D341Med (cell line): ENCODE data around the gene EBF3.

Source experiments
- DNase-seq: peaks from one replicate; pipeline ENCODE4 v3.0.0; 2012; ENCODE audit warnings: low spot score

The EBF3 gene, protein sequence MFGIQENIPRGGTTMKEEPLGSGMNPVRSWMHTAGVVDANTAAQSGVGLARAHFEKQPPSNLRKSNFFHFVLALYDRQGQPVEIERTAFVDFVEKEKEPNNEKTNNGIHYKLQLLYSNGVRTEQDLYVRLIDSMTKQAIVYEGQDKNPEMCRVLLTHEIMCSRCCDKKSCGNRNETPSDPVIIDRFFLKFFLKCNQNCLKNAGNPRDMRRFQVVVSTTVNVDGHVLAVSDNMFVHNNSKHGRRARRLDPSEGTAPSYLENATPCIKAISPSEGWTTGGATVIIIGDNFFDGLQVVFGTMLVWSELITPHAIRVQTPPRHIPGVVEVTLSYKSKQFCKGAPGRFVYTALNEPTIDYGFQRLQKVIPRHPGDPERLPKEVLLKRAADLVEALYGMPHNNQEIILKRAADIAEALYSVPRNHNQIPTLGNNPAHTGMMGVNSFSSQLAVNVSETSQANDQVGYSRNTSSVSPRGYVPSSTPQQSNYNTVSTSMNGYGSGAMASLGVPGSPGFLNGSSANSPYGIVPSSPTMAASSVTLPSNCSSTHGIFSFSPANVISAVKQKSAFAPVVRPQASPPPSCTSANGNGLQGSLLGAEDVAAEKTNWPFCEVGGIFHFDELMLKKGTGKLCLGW

DNA sequence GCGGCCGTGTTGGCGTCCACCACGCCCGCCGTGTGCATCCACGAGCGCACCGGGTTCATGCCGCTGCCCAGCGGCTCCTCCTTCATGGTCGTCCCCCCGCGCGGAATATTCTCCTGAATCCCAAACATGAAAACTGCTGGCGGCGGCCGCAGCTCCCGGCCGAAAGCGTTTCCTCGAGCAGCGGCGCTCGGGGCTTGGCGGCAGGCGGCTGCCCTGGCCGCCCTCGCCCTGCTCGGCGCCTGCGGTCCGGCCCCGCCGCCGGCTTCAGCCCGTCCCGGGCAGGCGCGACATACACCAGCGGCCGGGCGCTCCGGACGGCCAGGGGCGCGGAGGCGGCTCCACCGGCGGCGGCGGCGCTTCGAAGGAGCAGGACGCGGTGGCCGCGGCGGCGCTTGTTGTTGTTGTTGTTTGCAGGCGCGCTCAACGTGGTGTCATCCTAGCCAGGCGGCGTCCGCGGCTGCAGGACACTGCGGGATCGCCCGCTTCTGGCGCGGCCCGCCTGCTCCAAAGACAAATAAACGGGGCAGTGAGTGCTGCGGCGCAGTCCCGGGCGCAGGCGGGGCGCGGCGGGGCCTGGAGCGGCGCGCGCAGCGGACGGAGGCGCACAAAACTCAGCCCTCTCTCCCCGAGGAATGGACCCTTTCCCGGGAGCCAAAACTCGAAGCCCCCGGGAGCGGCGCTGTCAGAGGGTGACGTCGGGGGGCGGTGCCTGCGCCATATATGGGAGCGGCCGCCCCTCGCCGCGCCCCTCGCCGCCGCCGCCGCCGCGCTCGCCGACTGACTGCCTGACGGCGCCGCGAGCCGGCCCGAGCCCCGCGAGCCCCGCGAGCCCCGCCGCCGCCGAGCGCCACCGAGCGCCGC is at the start of gene EBF3:
Gene EBF3, minus strand, starts transcription at position 634 of the 861 bp plus-strand sequence. Its CDS starts 506 bp downstream, at position 128.
- peak; percentile 85 for DNase-seq

DNA sequence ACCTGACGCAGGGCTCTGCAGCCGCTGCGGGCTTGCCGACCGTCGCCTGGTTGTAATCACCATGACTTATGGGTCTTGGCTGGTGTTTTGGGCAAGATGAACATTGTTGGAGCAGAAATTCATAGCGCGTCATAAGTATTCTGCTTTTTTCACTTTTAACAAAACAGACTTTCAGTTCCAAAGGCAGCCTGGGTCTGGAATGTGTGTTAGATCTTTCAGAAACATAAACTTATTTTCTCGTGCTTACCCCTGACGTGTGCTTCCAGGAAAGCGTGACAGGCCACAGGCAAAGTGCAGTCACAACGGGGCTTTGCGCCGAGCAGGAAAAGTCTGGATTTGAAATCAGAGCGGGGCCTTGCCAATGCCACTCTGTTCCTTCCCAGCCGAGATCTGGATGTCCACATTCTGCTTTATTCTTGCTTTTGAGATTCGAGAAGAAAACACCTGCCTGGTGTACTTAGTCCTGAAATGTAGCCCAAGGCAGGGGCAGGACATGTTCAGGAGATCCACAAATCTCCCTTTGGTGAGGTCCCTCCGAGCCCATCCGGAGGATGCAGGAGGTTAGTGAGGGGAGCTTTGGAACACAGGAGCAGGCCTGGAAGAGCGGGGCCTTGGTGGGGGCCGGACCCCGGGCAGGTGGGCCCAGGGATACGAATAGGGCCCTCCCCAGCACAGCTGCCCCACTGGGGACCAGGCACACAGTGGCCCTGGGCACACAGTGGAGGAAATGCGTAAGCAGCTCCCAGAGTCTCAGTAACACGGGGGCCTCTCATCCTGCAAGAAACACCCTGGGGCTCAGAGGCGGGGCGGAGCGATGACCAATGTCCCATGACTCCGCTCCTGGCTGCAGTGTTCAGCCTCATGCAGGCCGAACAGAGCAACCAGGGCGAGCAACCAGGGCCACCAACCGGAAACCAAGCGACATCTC is 49.5 kb upstream of the EBF3 start:
- DNase-seq: no peak

DNA sequence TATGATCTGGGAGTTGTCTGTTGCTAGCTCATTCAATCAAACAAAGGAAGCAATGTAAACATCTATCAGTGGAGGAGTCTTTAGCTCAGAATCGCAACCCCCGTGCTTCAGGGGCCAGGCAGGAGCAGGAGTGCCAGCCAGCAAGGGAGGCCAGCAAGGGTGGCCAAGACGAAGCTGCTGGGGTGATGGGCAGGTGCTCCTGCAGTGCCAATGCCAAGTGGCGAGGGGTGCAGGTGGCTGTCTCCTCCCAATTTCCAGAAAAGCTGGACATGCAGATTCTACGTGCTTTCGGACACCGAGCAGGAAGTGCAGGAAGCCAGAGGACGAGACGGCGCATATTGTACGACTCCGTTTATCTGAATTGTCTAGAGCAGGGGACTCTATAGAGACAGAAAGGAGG is 48.1 kb upstream of the EBF3 start:
- no peak for DNase-seq

DNA sequence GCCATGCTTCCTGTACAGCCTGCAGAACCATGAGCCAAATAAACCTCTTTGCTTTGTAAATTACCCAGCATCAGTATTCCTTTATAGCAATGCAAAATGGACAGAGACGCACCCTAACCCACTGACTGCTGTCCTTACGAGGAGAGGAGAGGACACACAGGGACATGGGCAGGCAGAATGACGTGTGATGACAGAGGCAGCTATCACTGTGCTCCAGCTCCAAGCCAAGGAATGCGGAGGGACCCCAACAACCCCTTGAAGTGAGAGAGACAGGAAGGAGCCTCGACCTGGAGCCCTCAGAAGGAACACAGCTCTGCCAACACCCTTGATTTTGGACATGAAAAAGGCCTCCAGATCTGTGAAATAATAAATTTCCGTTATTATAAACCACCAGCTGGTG is 46.6 kb upstream of the EBF3 start:
- DNase-seq: no peak

- no peak for DNase-seq
These were observed 45.2 kb upstream of the EBF3 start for GRCh38 chr10:130009228-130009627.

DNA sequence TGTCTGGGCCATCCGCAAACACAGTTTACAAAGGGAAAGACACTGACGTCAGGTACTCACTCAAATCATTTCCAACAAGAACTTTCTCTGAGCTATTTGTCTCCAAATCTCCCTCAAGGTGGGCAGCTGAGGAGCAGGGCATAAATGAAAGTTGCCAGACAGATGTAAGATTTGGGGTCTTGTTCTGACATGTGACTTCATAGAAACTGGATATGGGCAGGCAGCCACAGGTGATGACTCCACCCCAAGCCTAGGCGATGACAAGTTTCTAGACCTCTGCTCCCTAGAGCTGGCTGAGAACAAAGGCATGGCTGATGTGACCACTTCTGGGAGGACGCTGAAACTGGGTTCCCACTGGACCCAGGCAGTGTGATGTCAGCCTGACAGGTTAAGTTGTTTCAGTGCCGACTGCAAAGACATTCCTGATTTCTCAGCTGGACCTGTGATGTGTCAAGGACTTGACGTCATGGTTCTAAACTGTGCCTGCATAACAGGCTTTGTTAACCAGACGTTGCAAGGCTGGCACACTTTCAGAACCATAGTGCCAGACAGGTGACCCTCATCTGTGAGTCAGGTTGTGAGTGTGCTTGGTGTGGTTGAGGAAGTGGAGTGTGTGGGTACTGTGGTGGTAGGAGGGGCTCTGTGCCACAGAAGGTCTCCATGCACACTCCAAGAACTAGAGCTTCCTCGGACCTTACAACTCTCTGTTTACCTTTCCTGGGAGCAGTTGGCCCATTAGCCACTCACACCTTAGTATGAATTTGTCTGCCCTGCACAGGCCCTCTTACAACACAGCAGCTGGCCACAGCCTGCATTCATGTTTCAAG is 39.9 kb upstream of the EBF3 start:
- no peak for DNase-seq

GRCh38 chr10:130003166-130003565 is 39.1 kb upstream of the EBF3 start:
- no peak for DNase-seq

DNA sequence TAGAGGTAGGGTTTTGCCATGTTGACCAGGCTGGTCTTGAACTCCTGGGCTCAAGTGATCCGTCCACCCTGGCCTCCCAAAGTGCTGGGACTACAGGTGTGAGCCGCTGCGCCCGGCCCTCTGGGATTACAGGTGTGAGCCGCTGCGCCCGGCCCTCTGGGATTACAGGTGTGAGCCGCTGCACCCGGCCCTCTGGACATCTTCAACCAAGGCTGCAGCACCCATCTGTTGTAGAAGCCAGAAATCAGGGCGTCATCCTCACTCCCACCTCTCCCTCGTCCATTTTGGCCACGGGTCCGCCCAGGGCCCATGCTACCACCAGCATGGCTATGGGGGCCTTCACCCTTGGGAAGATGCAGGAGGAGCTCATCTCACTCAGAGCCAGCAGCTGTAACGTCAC is 38.5 kb upstream of the EBF3 start:
- DNase-seq: no peak

DNA sequence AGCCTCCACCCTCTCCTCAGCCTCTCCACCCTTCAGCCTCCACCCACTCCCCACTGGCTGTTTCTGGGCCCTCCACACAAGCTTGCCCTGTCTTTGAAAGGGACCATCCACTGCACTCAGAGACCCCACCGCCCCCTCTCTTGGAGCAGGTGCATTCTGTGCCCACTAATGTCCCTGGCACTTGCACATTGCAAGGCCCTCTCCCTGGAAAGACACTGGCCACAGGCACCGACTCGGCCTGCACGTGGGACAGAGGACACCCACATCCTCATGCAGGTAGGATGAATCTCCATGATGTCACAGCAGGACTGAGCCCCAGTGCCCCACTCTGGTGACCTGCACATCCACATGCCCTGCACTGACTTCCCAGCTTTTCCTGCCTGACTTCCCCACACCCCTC is 36.8 kb upstream of the EBF3 start:
- DNase-seq: no peak

DNA sequence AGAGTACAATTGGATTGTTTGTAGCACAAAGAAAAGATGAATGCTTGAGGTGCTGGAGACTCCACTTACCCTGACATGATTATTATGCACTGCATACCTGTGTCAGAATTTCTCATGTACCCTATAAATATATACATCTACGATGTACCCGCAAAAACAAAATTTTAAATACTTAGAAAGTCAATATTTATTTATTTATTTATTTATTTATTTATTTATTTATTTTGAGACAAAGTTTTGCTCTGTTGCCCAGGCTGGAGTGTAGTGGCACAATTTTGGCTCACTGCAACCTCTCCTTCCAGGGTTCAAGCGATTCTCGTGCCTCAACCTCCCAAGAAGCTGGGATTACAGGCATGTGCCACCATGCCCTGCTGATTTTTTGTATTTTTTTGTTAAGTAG is 35.1 kb upstream of the EBF3 start:
- DNase-seq: no peak

- no peak for DNase-seq
These were observed 29.5 kb upstream of the EBF3 start for GRCh38 chr10:129993621-129994020.

DNA sequence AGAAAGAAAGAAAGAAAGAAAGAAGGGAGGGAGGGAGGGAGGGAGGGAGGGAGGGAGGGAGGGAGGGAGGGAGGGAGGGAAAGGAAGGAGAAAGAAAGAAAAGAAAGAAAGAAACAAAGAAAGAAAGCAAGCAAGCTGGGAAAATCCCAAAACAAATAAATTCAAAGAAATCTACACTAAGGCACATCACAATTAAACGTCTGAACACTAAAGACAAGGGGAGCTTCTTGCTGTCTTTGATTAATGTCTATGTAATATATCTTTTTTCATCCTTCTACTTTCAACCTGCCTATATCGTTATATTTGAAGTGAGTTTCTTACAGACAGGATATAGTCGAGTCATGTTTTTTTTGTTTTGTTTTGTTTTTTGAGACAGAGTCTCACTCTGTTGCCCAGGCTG is 28.3 kb upstream of the EBF3 start:
- no peak for DNase-seq

DNA sequence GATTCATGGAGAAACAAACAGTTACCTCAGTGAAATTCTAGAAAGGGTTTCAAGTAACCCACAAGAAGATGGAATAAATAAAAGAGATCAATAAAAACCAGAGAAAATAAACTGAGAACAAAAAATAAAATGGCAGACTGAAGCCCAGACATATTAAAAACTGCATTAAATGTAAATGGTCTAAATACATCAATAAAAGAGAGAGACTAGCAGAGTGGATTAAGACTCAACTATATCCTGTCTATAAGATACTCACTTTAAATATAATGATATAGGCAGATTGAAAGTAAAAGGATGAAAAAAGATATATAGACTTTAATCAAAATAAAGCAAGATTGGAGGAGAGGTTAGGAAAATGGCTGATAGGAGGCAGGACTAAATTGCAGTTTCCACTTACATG is 18.8 kb upstream of the EBF3 start:
- DNase-seq: no peak

GRCh38 chr10:129978980-129979379 is 14.9 kb upstream of the EBF3 start:
- no peak for DNase-seq

GRCh38 chr10:129978322-129978721 is 14.2 kb upstream of the EBF3 start:
- DNase-seq: no peak

DNA sequence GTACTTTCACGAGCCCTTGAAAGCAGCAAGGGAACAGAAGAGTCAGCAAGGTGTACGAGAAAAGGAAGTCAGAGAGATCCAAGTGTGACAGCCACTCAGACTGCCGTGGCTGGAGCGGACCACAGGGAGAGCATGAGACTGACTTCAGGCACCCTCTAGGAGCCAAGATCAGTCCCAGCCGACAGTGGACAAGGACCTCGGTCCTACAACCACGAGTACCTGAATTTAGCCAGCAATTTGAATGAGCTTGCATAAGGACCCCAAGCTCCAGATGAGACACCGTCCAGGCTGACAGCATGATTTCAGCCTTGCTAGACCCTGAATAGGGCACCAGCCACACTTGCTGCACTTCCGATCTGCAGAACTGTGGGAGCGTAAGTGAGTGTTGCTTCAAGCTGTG is 13.7 kb upstream of the EBF3 start:
- DNase-seq: no peak

DNA sequence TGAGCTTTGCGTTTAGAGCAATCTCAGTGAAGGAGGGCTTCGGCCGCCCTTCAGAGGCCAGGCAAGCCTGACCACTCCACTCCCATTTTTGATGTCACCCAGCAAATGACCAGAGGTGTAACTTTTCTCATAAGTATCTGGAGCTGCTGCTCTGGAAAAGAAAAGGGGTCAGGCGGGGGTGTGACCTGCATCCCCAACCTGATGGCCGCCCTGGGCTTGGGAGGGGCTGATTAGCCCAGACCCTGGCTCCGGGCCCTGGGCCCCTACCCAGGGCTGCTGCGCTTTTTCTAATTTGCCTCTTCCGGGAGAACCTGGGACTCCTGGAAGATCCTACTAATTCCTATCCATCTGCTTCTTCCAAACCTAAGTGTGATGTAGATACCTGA is 9.6 kb upstream of the EBF3 start:
- no peak for DNase-seq

DNA sequence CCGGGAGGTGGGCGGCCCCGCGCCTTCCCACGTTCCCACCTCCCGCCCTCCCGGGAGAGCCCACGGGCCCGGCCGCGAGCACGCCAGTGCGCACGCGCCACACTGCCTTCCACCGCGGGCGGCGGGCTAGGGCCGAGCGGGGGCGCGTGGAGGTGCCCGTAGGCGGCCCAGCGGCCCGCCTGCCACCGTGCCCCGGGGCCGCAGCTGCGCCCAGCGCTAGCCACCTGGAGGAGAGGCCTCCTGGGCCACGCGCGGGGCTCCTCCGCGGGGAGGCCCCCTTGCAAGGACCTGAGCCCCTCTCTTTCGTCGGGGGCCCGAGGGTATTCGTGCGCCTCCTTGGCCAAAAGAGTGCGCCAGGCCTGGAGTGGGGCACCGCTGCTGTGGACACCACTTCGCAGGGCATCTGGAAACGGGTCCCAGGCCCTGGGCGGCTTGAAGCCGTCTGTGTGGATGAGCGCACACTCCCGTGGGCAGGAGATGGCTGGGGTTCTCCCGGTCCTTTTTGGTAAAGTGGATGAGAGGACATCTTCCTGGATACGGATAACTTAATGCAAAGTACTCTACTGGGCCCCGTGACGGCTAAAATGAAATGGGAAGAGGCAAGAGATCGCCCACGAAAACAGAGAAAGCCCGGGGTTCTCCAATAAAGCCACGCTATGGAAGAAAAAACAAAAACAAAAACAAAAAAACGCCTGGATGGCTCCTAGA is 9.0 kb upstream of the EBF3 start:
- no peak for DNase-seq

DNA sequence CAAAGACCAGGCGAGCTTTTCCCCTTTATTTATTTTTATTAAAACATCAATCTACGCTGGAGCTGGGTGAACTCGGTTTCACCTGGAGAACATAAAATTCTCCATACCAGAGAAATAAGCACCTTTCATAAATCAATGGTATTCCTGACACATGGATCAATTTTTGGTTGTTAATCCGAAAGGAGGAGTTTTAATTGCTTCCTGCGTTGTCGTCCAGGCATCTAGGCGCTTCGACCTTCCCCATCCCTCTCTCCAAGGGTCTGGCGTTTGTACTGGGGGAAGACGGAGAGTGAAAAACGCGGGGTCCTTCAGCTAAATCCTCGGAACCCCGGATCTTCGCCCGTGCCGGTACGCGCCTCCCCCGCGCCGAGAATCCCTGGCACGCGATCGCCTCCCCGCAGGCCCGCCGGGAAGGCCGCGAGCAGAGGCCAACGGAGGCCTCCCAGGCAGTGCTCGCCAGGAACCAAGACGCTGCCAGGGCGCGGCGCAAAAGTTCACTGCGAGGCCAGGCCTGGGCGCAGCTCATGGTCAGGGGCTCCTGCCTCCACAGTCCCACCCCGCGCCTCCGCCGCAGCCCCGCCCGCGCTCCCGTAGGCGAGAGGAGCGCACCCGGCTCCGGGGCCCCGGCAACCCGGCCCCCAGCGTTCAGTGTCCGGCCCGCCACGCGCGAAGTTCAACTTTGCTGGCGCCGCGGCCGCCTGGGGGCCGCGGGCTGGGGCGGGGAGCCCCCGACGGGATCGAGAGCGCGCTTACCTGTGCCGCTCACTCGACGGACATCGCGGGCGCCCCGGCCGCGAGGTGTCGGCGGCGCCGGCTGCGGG is 8.3 kb upstream of the EBF3 start:
- peak; percentile 50 for DNase-seq
